ENCODE measurements around the gene SUMO2. TPM values are rescaled to one million over a fixed set of nuclear protein-coding genes. Genes with fewer than 3 reads are reported as not detected.

SUMO2 gene
- total RNA-seq, 1 donor from 2014 or later = 23.9 TPM

GRCh38 chr17:75227729-75228128, 45.0 kb upstream of the SUMO2 start:
- no peak for DNase-seq (ENCODE audit: low spot score in 2 of 2)
- Histone ChIP-seq H3K36me3 (peaks cover 61 to 74% of the 10 kb centered on the region in 2 donors), H3K4me3 (no peak overlapping the region), H3K9me3 (no peaks in the 10 kb centered on the region), H3K27ac (no peak overlapping the region), H3K4me1 (no peaks in the 10 kb centered on the region), H3K27me3 (no peaks in the 10 kb centered on the region)
- intact Hi-C loops (cut with DNase I) = no loop called here
- no peak for TF ChIP-seq CTCF (IDR thresholded peaks at IDR 0.05)

- no peaks in the 10 kb centered on the region for H3K9me3 ChIP-seq
- no peaks in the 10 kb centered on the region for H3K4me1 ChIP-seq
- H3K27ac ChIP-seq = no peak overlapping the region
- H3K36me3 ChIP-seq = peaks cover 41 to 65% of the 10 kb centered on the region in 2 donors
- no peak for TF ChIP-seq CTCF (IDR thresholded peaks at IDR 0.05)
- no peak for DNase-seq (ENCODE audit: low spot score in 2 of 2)
- intact Hi-C loops (cut with DNase I) = no loop called here
- no peak overlapping the region for H3K4me3 ChIP-seq
- H3K27me3 ChIP-seq = no peaks in the 10 kb centered on the region
Observed at GRCh38 chr17:75225016-75225415, 42.3 kb upstream of the SUMO2 start.

- intact Hi-C loops (cut with DNase I) = no loop called here
- Histone ChIP-seq H3K36me3 (peaks cover 53 to 73% of the 10 kb centered on the region in 2 donors), H3K27me3 (no peaks in the 10 kb centered on the region), H3K9me3 (no peaks in the 10 kb centered on the region), H3K4me1 (no peaks in the 10 kb centered on the region), H3K27ac (no peak overlapping the region), H3K4me3 (no peak overlapping the region)
- no peak for TF ChIP-seq CTCF (IDR thresholded peaks at IDR 0.05)
- DNase-seq (ENCODE audit: low spot score in 2 of 2) = no peak
Observed at GRCh38 chr17:75219815-75220214, 37.1 kb upstream of the SUMO2 start.

GRCh38 chr17:75218131-75218530, 35.4 kb upstream of the SUMO2 start:
- TF ChIP-seq CTCF (IDR thresholded peaks at IDR 0.05) = no peak
- intact Hi-C loops (cut with DNase I) = no loop called here
- Histone ChIP-seq H3K4me1 (no peaks in the 10 kb centered on the region), H3K9me3 (no peaks in the 10 kb centered on the region), H3K27me3 (no peaks in the 10 kb centered on the region), H3K4me3 (no peak overlapping the region), H3K27ac (no peak overlapping the region), H3K36me3 (peaks cover 65 to 79% of the 10 kb centered on the region in 2 donors)
- DNase-seq (ENCODE audit: low spot score in 2 of 2) = no peak

GRCh38 chr17:75209061-75209460, 26.3 kb upstream of the SUMO2 start:
- Histone ChIP-seq H3K36me3 (peaks cover 45 to 47% of the 10 kb centered on the region in 2 donors), H3K9me3 (no peaks in the 10 kb centered on the region), H3K27ac (no peak overlapping the region), H3K4me3 (no peak overlapping the region), H3K4me1 (peaks cover 0 to 7% of the 10 kb centered on the region in 2 donors), H3K27me3 (no peaks in the 10 kb centered on the region)
- no peak for DNase-seq (ENCODE audit: low spot score in 2 of 2)
- intact Hi-C loops (cut with DNase I) = loop anchor here (5.0 kb wide), 1 partner anchor 53 kb away; the partner anchor contains the start of genes GGA3 and MRPS7
- no peak for TF ChIP-seq CTCF (IDR thresholded peaks at IDR 0.05)

- Histone ChIP-seq H3K9me3 (no peaks in the 10 kb centered on the region), H3K4me1 (peaks cover 0 to 7% of the 10 kb centered on the region in 2 donors), H3K27me3 (no peaks in the 10 kb centered on the region), H3K4me3 (no peak overlapping the region), H3K27ac (no peak overlapping the region), H3K36me3 (peaks cover 37 to 38% of the 10 kb centered on the region in 2 donors)
- TF ChIP-seq CTCF (IDR thresholded peaks at IDR 0.05) = no peak
- intact Hi-C loops (cut with DNase I) = loop anchor here (5.0 kb wide), 1 partner anchor 54 kb away; the partner anchor contains the start of genes GGA3 and MRPS7
- DNase-seq (ENCODE audit: low spot score in 2 of 2) = no peak
Observed at GRCh38 chr17:75208161-75208560, 25.4 kb upstream of the SUMO2 start.
